Smooth muscle cell (in vitro differentiated cells): ENCODE data around the gene SPOCD1. TPM values are rescaled to one million over a fixed set of nuclear protein-coding genes. Genes with fewer than 3 reads are reported as not detected.

ENCODE experiments used
- DNase-seq: peaks from one replicate; lab custom pipeline; 2025; ENCODE audit not compliant: unreplicated experiment; lab: John Stamatoyannopoulos, UW
- H2AFZ ChIP-seq: fragments of 200-600 bp; sonication (generic); 2 replicates; pipeline ENCODE4 v1.6.0; 2016; ENCODE audit warnings: antibody characterized with exemption, low read depth, mild to moderate bottlenecking
- H3F3A ChIP-seq: fragments of 200-600 bp; sonication (generic); 2 replicates; pipeline ENCODE4 v1.6.0; 2017; ENCODE audit warnings: antibody characterized with exemption, low read depth
- H3K27ac ChIP-seq: fragments of 200-600 bp; sonication (generic); 2 replicates; pipeline ENCODE4 v1.5.1; 2016; ENCODE audit warnings: low read depth, mild to moderate bottlenecking
- H3K27me3 ChIP-seq: fragments of 200-600 bp; sonication (generic); 2 replicates; pipeline ENCODE4 v1.6.1; 2016; ENCODE audit warnings: low read depth, mild to moderate bottlenecking
- H3K36me3 ChIP-seq: fragments of 200-600 bp; sonication (generic); 2 replicates; pipeline ENCODE4 v1.5.1; 2016; ENCODE audit warnings: low read depth
- H3K4me1 ChIP-seq: fragments of 200-600 bp; sonication (generic); 2 replicates; pipeline ENCODE4 v1.5.1; 2016; ENCODE audit warnings: low read depth
- H3K4me2 ChIP-seq: fragments of 200-600 bp; sonication (generic); 2 replicates; pipeline ENCODE4 v1.6.0; 2016; ENCODE audit warnings: mild to moderate bottlenecking
- H3K4me3 ChIP-seq: fragments of 200-600 bp; sonication (generic); 2 replicates; pipeline ENCODE4 v1.5.1; 2016; ENCODE audit warnings: mild to moderate bottlenecking
- H3K79me2 ChIP-seq: fragments of 200-600 bp; sonication (generic); 2 replicates; pipeline ENCODE4 v1.6.0; 2016; ENCODE audit warnings: low read depth, mild to moderate bottlenecking
- H3K9ac ChIP-seq: fragments of 200-600 bp; sonication (generic); 2 replicates; pipeline ENCODE4 v1.6.0; 2016; ENCODE audit warnings: low read depth
- H3K9me3 ChIP-seq: fragments of 200-600 bp; sonication (generic); replicated peaks from 2 replicates; pipeline ENCODE4 v1.5.1; 2016; ENCODE audit warnings: low read depth
- H4K20me1 ChIP-seq: fragments of 200-600 bp; sonication (generic); 2 replicates; pipeline ENCODE4 v1.6.0; 2016; ENCODE audit warnings: low read depth
- WGBS: methylation state at CpG from one replicate; pipeline ENCODE4 v1.1.7; 2016; ENCODE audit warnings: low lambda C conversion rate; 5-methylcytosine and 5-hydroxymethylcytosine counted together
- polyA plus RNA-seq: library from polyadenylated mRNA; unstranded; fragments of >200 nt; fragmentation: Nextera tagmentation; extraction: Ambion mirVana; gene quantifications from 2 replicates; pipeline ENCODE4 v1.2.1, GENCODE V29; 2016
- total RNA-seq: library from RNA; depleted of rRNA; stranded (reverse); fragments of >200 nt; gene quantifications from 2 replicates; pipeline ENCODE4 v1.2.3, GENCODE V29; 2014
- TF ChIP-seq, protein P1 (sequence below): fragments of 200-600 bp; sonication (generic); IDR thresholded peaks from 2 replicates; pipeline ENCODE4 v1.5.1; 2017; ENCODE audit warnings: borderline replicate concordance, mild to moderate bottlenecking, antibody characterized with exemption; ENCODE audit not compliant: insufficient read depth, poor library complexity, severe bottlenecking

The SPOCD1 gene
- total and polyA plus RNA-seq, 2 experiments from 2014 or later, result 39.5 to 45.3 TPM

GRCh38 chr1:31785020-31785946 is 30.5 kb downstream of the SPOCD1 start:
- no peak overlapping the region for H2AFZ ChIP-seq
- peaks cover 7% of the 10 kb centered on the region for H3F3A ChIP-seq
- TF ChIP-seq, protein P1, sequence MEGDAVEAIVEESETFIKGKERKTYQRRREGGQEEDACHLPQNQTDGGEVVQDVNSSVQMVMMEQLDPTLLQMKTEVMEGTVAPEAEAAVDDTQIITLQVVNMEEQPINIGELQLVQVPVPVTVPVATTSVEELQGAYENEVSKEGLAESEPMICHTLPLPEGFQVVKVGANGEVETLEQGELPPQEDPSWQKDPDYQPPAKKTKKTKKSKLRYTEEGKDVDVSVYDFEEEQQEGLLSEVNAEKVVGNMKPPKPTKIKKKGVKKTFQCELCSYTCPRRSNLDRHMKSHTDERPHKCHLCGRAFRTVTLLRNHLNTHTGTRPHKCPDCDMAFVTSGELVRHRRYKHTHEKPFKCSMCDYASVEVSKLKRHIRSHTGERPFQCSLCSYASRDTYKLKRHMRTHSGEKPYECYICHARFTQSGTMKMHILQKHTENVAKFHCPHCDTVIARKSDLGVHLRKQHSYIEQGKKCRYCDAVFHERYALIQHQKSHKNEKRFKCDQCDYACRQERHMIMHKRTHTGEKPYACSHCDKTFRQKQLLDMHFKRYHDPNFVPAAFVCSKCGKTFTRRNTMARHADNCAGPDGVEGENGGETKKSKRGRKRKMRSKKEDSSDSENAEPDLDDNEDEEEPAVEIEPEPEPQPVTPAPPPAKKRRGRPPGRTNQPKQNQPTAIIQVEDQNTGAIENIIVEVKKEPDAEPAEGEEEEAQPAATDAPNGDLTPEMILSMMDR, result no peak
- no peak overlapping the region for H3K27ac ChIP-seq
- DNase-seq, result no peak
- no peak overlapping the region for H3K4me2 ChIP-seq
- no peaks in the 10 kb centered on the region for H4K20me1 ChIP-seq
- no peaks in the 10 kb centered on the region for H3K9me3 ChIP-seq
- H3K79me2 ChIP-seq, result no peaks in the 10 kb centered on the region
- H3K4me1 ChIP-seq, result peaks cover 26% of the 10 kb centered on the region
- H3K9ac ChIP-seq, result no peak overlapping the region
- H3K4me3 ChIP-seq, result no peak overlapping the region
- no peaks in the 10 kb centered on the region for H3K36me3 ChIP-seq
- H3K27me3 ChIP-seq, result no peaks in the 10 kb centered on the region
- 87% methylated on average over 20 of the region's 20 CpGs for WGBS

GRCh38 chr1:31784356-31785019 is 31.3 kb downstream of the SPOCD1 start:
- no peak for DNase-seq
- Histone ChIP-seq H3F3A (no peaks in the 10 kb centered on the region), H3K9me3 (no peaks in the 10 kb centered on the region), H3K4me1 (peaks cover 26% of the 10 kb centered on the region), H4K20me1 (no peaks in the 10 kb centered on the region), H3K79me2 (no peaks in the 10 kb centered on the region), H3K27ac (no peak overlapping the region), H3K27me3 (no peaks in the 10 kb centered on the region), H3K4me3 (no peak overlapping the region), H3K36me3 (no peaks in the 10 kb centered on the region), H3K4me2 (no peak overlapping the region), H2AFZ (no peak overlapping the region), H3K9ac (no peak overlapping the region)
- WGBS, result 81% methylated on average over 4 of the region's 4 CpGs
- TF ChIP-seq, protein P1, result no peak

DNA sequence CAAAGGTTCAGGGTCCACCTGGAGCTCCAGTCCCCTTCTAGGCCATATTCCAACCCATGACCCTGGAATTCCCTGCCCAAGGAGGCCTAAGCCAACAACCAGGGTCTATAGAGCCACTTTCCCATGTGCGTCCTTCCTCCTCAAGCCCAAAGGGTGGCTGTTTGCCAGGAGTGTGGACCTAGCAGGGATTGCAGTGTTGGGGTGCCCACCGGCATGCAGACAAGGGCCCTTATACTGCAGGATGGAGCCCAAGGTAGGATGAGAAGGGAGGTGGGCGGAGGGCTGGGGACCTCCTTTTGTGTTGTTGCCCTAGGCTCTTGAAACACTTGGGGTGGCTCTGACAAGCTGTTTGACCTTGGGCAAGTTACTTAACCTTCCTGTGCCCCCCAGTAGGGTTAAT is 32.0 kb downstream of the SPOCD1 start:
- no peaks in the 10 kb centered on the region for H3K27me3 ChIP-seq
- H3K4me1 ChIP-seq, result peaks cover 26% of the 10 kb centered on the region
- no peak overlapping the region for H3K27ac ChIP-seq
- no peaks in the 10 kb centered on the region for H3F3A ChIP-seq
- H3K9ac ChIP-seq, result no peak overlapping the region
- no peaks in the 10 kb centered on the region for H3K36me3 ChIP-seq
- 93% methylated on average over 3 of the region's 3 CpGs for WGBS
- H3K4me3 ChIP-seq, result no peak overlapping the region
- no peak overlapping the region for H3K4me2 ChIP-seq
- TF ChIP-seq, protein P1, result no peak
- H3K9me3 ChIP-seq, result no peaks in the 10 kb centered on the region
- H3K79me2 ChIP-seq, result no peaks in the 10 kb centered on the region
- no peaks in the 10 kb centered on the region for H4K20me1 ChIP-seq
- H2AFZ ChIP-seq, result no peak overlapping the region
- no peak for DNase-seq
